ENCODE measurements around the gene OR4C45.
"Not testable (repeated sequence)": the region's sequence is repeated elsewhere in the genome, so short reads cannot be mapped to it uniquely, and the experiment has no call there.

DNA sequence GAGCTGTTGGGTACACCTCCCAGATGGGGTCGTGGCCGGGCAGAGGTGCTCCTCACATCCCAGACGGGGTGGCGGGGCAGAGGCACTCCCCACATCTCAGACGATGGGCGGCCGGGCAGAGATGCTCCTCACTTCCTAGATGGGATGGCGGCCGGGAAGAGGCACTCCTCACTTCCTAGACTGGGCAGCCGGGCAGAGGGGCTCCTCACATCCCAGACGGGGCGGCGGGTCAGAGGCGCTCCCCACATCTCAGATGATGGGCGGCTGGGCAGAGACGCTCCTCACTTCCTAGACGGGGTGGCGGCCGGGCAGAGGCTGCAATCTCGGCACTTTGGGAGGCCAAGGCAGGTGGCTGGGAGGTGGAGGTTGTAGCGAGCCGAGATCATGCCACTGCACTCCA lies 30.4 kb downstream of the OR4C45 start:
- TF ChIP-seq CTCF (tag by site-specific recombination; IDR thresholded peaks at IDR 0.05); ZBTB7A (tag by site-specific recombination; IDR thresholded peaks at IDR 0.05; ENCODE audit: low read depth); ZNF311 (tag by site-specific recombination; IDR thresholded peaks at IDR 0.05; ENCODE audit: borderline replicate concordance); KLF7 (tag by site-specific recombination; IDR thresholded peaks at IDR 0.05; ENCODE audit: borderline replicate concordance); INSM2 (tag by site-specific recombination; IDR thresholded peaks at IDR 0.05); PBX3 (CRISPR knock-in tag; IDR thresholded peaks at IDR 0.05); ZNF155 (tag by site-specific recombination; IDR thresholded peaks at IDR 0.05); ZBTB17 (tag by site-specific recombination; IDR thresholded peaks at IDR 0.05): not testable (repeated sequence)
- TF ChIP-seq, protein P1, sequence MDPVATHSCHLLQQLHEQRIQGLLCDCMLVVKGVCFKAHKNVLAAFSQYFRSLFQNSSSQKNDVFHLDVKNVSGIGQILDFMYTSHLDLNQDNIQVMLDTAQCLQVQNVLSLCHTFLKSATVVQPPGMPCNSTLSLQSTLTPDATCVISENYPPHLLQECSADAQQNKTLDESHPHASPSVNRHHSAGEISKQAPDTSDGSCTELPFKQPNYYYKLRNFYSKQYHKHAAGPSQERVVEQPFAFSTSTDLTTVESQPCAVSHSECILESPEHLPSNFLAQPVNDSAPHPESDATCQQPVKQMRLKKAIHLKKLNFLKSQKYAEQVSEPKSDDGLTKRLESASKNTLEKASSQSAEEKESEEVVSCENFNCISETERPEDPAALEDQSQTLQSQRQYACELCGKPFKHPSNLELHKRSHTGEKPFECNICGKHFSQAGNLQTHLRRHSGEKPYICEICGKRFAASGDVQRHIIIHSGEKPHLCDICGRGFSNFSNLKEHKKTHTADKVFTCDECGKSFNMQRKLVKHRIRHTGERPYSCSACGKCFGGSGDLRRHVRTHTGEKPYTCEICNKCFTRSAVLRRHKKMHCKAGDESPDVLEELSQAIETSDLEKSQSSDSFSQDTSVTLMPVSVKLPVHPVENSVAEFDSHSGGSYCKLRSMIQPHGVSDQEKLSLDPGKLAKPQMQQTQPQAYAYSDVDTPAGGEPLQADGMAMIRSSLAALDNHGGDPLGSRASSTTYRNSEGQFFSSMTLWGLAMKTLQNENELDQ (tag by site-specific recombination; IDR thresholded peaks at IDR 0.05; ENCODE audit: low read depth): not testable (repeated sequence)
